Urothelium cell line (cell line): ENCODE measurements around the gene NCAM1.

Experiments
- DNase-seq: peaks from one replicate; pipeline ENCODE4 v3.0.0; 2011; ENCODE audit warnings: low spot score, mixed read lengths
- FAIRE-seq: peaks from 2 replicates; lab custom pipeline; 2011; peaks lifted over from hg19 to GRCh38; lab: Jason Lieb, UNC

The NCAM1 gene

GRCh38 chr11:112967082-112967481 is 5.9 kb downstream of the NCAM1 start:
- DNase-seq, result no peak

GRCh38 chr11:112968941-112969713 is 7.9 kb downstream of the NCAM1 start:
- FAIRE-seq, result peak; percentile 30
- DNase-seq, result peak; percentile 68

More at GRCh38 chr11:112967082-112967481, 5.9 kb downstream of the NCAM1 start:
- FAIRE-seq, result no peak

- FAIRE-seq (peak; percentile 62), DNase-seq (no peak)
Observed at GRCh38 chr11:112971195-112971594, 10.0 kb downstream of the NCAM1 start.

- DNase-seq (no peak), FAIRE-seq (no peak)
Observed at GRCh38 chr11:112971827-112972226, 10.6 kb downstream of the NCAM1 start.

- no peak for DNase-seq
- no peak for FAIRE-seq
Observed at GRCh38 chr11:112972399-112973145, 11.4 kb downstream of the NCAM1 start.

GRCh38 chr11:112975051-112975450 is 13.8 kb downstream of the NCAM1 start:
- DNase-seq, result no peak

GRCh38 chr11:112975493-112975892 is 14.3 kb downstream of the NCAM1 start:
- no peak for DNase-seq
- no peak for FAIRE-seq

More at GRCh38 chr11:112975051-112975450, 13.8 kb downstream of the NCAM1 start:
- no peak for FAIRE-seq

GRCh38 chr11:112977755-112978154 is 16.5 kb downstream of the NCAM1 start:
- peak; percentile 25 for DNase-seq
- FAIRE-seq, result no peak

- DNase-seq, result no peak
- no peak for FAIRE-seq
Observed at GRCh38 chr11:112983887-112984286, 22.7 kb downstream of the NCAM1 start.

- no peak for FAIRE-seq
- DNase-seq, result no peak
Observed at GRCh38 chr11:112989198-112989597, 28.0 kb downstream of the NCAM1 start.

- DNase-seq (no peak), FAIRE-seq (no peak)
Observed at GRCh38 chr11:112993808-112994207, 32.6 kb downstream of the NCAM1 start.

- FAIRE-seq, result no peak
- DNase-seq, result no peak
Observed at GRCh38 chr11:112995423-112996090, 34.3 kb downstream of the NCAM1 start.

GRCh38 chr11:112996994-112997393 is 35.8 kb downstream of the NCAM1 start:
- FAIRE-seq (no peak), DNase-seq (no peak)

- DNase-seq, result no peak
Observed at GRCh38 chr11:112997857-112998466, 36.7 kb downstream of the NCAM1 start.

GRCh38 chr11:112999520-112999919 is 38.3 kb downstream of the NCAM1 start:
- DNase-seq (no peak), FAIRE-seq (no peak)

More at GRCh38 chr11:112997857-112998466, 36.7 kb downstream of the NCAM1 start:
- no peak for FAIRE-seq

GRCh38 chr11:113001709-113002108 is 40.5 kb downstream of the NCAM1 start:
- DNase-seq (no peak), FAIRE-seq (peak; percentile 50)

- DNase-seq (no peak), FAIRE-seq (peak; percentile 72)
Observed at GRCh38 chr11:113006896-113007445, 45.8 kb downstream of the NCAM1 start.

- DNase-seq, result peak; percentile 40
- no peak for FAIRE-seq
Observed at GRCh38 chr11:113014262-113015097, 53.3 kb downstream of the NCAM1 start.

- FAIRE-seq (no peak), DNase-seq (no peak)
Observed at GRCh38 chr11:113015098-113015455, 53.9 kb downstream of the NCAM1 start.

GRCh38 chr11:113016905-113017304 is 55.7 kb downstream of the NCAM1 start:
- FAIRE-seq, result no peak
- no peak for DNase-seq
